Body of pancreas (tissue), 4 donors: ENCODE data around the gene ITGA8. TPM values are rescaled to one million over a fixed set of nuclear protein-coding genes. Genes with fewer than 3 reads are reported as not detected.

ENCODE experiments used
- ATAC-seq: fragments of 150-250 bp; one replicate; pipeline ENCODE4 v1.9.1; 2016
- DNase-seq, 4 donors: peaks; one replicate each; pipeline ENCODE4 v3.0.0-alpha.2; 2019
- H3K27ac ChIP-seq, 4 donors: fragments of 200-600 bp; sonication (generic); 1 replicate in 3 of 4; 2 replicates in 1 of 4; pipeline versions ENCODE4 v1.5.1 to v1.6.1; 2016 to 2019; ENCODE audit warnings: mild to moderate bottlenecking in 1 of 4, mixed read lengths in 1 of 4, moderate library complexity in 1 of 4
- H3K27me3 ChIP-seq, 2 donors: fragments of 200-600 bp; sonication (generic); one replicate each; pipeline ENCODE4 v1.6.0; 2016; ENCODE audit warnings: mild to moderate bottlenecking in 1 of 2
- H3K36me3 ChIP-seq, 2 donors: fragments of 200-600 bp; sonication (generic); replicated peaks in 1 of 2; 2 replicates each; pipeline ENCODE4 v1.5.1; 2016; ENCODE audit warnings: low read depth in 2 of 2; ENCODE audit not compliant: insufficient read depth in 1 of 2
- H3K4me1 ChIP-seq: fragments of 200-600 bp; sonication (generic); one replicate; pipeline ENCODE4 v1.6.0; 2016
- H3K4me3 ChIP-seq, 2 donors: fragments of 200-600 bp; sonication (generic); 1 replicate in 1 of 2; 2 replicates in 1 of 2; pipeline ENCODE4 v1.5.1; 2016 to 2019
- H3K9me3 ChIP-seq, 3 donors: fragments of 200-600 bp; sonication (generic); 1 replicate in 2 of 3; 2 replicates in 1 of 3; pipeline ENCODE4 v1.5.1; 2016
- CTCF ChIP-seq, 7 experiments: fragments of 450-650 bp in 4 of 7; fragments of 200-600 bp in 3 of 7; sonication (generic) in 3 of 7; IDR thresholded peaks; one replicate each; pipeline ENCODE4 v1.5.1; 2016 to 2019; ENCODE audit warnings: antibody characterized with exemption in 7 of 7
- POLR2A ChIP-seq, 3 donors: fragments of 450-650 bp; IDR thresholded peaks; one replicate each; pipeline ENCODE4 v1.6.1; 2016; ENCODE audit warnings: antibody characterized with exemption in 3 of 3, mild to moderate bottlenecking in 2 of 3
- WGBS, 2 donors: methylation state at CpG; one replicate each; pipeline ENCODE4 v1.1.5; 2017; 5-methylcytosine and 5-hydroxymethylcytosine counted together
- intact Hi-C: fragments of 100-400 bp; cut with DNase I; formaldehyde crosslinking; loops from one replicate; pipeline ENCODE4 v1.15.1; 2023
- total RNA-seq, 2 donors: library from RNA; depleted of rRNA; stranded (reverse); fragments of >200 nt; gene quantifications; one replicate each; pipeline ENCODE4 v1.1.0, GENCODE V29; 2016

The ITGA8 gene
- total RNA-seq, 2 donors from 2014 or later = 0.66 to 0.78 TPM

DNA sequence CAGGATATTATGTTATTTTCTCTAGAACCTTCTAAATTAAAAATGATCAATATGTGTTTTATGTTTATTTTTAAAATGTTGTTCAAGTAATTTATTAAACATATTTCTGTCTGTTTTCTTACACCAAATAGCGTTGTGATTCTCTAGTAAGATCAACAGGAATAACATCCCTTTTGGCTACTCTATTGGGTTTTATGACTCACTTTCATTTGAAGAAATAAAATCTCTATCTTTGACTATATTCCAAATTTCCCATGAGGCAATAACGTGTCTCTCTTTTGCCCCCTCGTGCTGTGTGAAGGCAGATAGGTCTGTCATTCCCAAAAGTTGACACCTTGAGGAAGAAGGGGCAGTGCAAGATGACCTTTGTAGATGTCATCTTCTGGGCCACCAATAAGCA lies 40.9 kb downstream of the ITGA8 start:
- no peak overlapping the region for H3K4me3 ChIP-seq
- H3K36me3 ChIP-seq = no peaks in the 10 kb centered on the region
- DNase-seq (no peak), ATAC-seq (no peak)
- no peaks in the 10 kb centered on the region for H3K27me3 ChIP-seq
- H3K9me3 ChIP-seq = no peaks in the 10 kb centered on the region
- no peak for TF ChIP-seq CTCF (IDR thresholded peaks at IDR 0.05)
- H3K4me1 ChIP-seq = no peaks in the 10 kb centered on the region
- intact Hi-C loops = no loop called here
- H3K27ac ChIP-seq = no peak overlapping the region
- WGBS, 2 donors = 65 to 68% methylated on average over 3 of the region's 3 CpGs

DNA sequence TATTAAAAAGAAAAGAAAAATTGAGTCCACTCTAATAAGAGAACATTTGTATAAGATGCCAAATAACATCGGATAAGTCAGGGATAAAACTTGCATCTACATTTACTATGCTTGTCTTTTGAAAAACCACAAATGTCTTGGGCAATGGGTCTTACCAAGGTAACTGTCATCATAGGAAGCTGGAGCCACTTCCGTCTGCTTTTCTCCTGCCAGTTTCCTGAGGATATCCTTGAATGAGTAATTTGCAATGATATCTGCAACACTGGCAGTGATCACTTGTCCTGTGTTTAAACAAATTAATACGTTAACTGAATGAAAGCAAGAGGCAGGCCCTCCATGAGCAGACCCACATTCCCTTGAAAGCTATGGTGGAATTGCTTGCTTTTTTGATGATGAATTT lies 47.3 kb downstream of the ITGA8 start:
- Histone ChIP-seq H3K36me3 (no peaks in the 10 kb centered on the region), H3K4me3 (no peak overlapping the region), H3K27me3 (no peaks in the 10 kb centered on the region), H3K9me3 (no peaks in the 10 kb centered on the region), H3K27ac (no peak overlapping the region), H3K4me1 (no peaks in the 10 kb centered on the region)
- DNase-seq (no peak), ATAC-seq (no peak)
- WGBS, 2 donors = 47 to 54% methylated on average over 3 of the region's 3 CpGs
- no peak for TF ChIP-seq CTCF (IDR thresholded peaks at IDR 0.05)
- TF ChIP-seq POLR2A (IDR thresholded peaks at IDR 0.05) = no peak
- intact Hi-C loops = no loop called here

DNA sequence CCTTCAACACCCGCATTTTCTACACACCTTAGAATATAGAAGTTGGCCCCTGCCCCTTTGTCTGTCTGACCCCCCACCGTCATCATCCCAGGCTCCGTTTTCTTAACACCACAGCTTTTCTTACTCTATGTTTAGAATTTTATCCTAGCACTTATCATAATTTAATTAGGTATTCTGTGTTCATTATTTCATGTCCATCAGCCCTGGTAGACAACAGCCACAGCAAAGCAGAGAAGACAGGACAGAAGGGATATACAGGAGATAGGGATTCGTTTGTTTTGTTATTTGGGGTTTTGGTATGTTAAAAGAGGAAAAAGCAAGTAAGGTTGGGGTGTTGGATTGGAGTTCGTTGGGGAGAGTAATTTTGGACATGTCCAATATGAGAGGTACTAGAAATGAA lies 48.8 kb downstream of the ITGA8 start:
- Histone ChIP-seq H3K9me3 (no peaks in the 10 kb centered on the region), H3K4me3 (no peak overlapping the region), H3K27ac (no peak overlapping the region), H3K36me3 (no peaks in the 10 kb centered on the region), H3K27me3 (no peaks in the 10 kb centered on the region), H3K4me1 (no peaks in the 10 kb centered on the region)
- DNase-seq = no peak
- ATAC-seq = no peak
- intact Hi-C loops = no loop called here
- 36 to 48% methylated on average over 5 of the region's 5 CpGs for WGBS, 2 donors
- TF ChIP-seq CTCF (IDR thresholded peaks at IDR 0.05) (no peak), POLR2A (IDR thresholded peaks at IDR 0.05) (no peak)

GRCh38 chr10:15661574-15661973 lies 58.1 kb downstream of the ITGA8 start:
- H3K4me3 ChIP-seq = no peak overlapping the region
- TF ChIP-seq POLR2A (IDR thresholded peaks at IDR 0.05) (no peak), CTCF (IDR thresholded peaks at IDR 0.05) (no peak)
- 66 to 71% methylated on average over 5 of the region's 5 CpGs for WGBS, 2 donors
- no peak for ATAC-seq
- no peak for DNase-seq
- H3K27me3 ChIP-seq = no peaks in the 10 kb centered on the region
- no peak overlapping the region for H3K27ac ChIP-seq
- H3K4me1 ChIP-seq = no peaks in the 10 kb centered on the region
- intact Hi-C loops = no loop called here
- H3K9me3 ChIP-seq = no peaks in the 10 kb centered on the region
- no peaks in the 10 kb centered on the region for H3K36me3 ChIP-seq

DNA sequence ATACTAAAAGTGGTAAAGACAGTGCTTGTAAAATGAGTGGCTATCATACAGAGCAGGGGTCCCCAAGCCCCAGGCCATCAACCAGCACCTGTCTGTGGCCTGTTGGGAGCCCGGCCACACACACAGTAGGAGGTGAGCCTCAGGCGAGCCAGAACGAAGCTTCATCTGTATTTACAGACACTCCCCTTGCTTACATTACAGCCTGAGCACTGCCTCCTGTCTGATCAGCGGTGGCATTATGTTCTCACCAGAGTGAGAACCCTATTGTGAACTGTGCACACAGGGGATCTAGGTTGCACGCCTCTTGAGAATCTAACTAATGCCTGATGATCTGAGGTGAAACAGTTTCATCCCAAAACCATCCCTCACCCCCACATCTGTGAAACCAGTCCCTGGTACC lies 58.7 kb downstream of the ITGA8 start:
- Histone ChIP-seq H3K9me3 (no peaks in the 10 kb centered on the region), H3K4me3 (no peak overlapping the region), H3K4me1 (no peaks in the 10 kb centered on the region), H3K27ac (no peak overlapping the region), H3K27me3 (no peaks in the 10 kb centered on the region), H3K36me3 (no peaks in the 10 kb centered on the region)
- intact Hi-C loops = no loop called here
- ATAC-seq = no peak
- WGBS, 2 donors = 27 to 43% methylated on average over 3 to 5 of the region's 5 CpGs
- no peak for DNase-seq
- TF ChIP-seq CTCF (IDR thresholded peaks at IDR 0.05) (no peak), POLR2A (IDR thresholded peaks at IDR 0.05) (no peak)
